ENCODE results near the gene NAALADL2. TPM values are rescaled to one million over a fixed set of nuclear protein-coding genes. Genes with fewer than 3 reads are reported as not detected.

Gene NAALADL2
- total and polyA plus RNA-seq, 2 of the 8 experiments (the other 6 are each of a cell fraction or from before 2014, with no cell fraction given): 0.12 to 0.22 TPM

DNA sequence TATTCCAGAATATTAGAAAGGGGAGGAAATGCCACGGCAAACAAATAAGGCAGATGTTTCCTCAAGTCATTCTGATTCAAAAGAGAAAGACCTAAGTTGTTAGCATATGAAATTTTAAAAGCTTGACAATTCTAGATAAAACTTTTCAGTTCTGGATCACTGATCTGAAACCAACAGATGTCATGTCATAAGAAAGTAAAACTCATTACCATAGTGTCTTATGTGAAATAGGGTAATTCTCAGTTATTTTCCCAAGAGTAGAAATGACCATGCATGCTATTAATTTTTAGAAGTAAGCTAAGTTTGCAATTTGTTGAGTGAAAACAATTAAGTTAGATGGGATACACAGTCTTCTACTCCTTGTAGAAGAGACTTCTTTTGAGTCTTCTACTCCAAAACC is 630.3 kb downstream of the NAALADL2 start:
- H3K4me1 ChIP-seq (replicated peaks in 1 of 4; ENCODE audit: control insufficient read depth in 3 of 4, insufficient read depth in 4 of 4, low read length in 3 of 4): no peaks in the 10 kb centered on the region
- no peaks in the 10 kb centered on the region for H4K20me1 ChIP-seq (replicated peaks in 1 of 2; ENCODE audit: control insufficient read depth in 1 of 2, insufficient read depth in 2 of 2, low read length in 2 of 2)
- H2BK20ac ChIP-seq (ENCODE audit: low read length): no peak overlapping the region
- no peaks in the 10 kb centered on the region for H3K27me3 ChIP-seq (replicated peaks in 1 of 4; ENCODE audit: control insufficient read depth in 3 of 4, extremely low read depth in 1 of 4, insufficient read depth in 3 of 4, low read length in 3 of 4)
- no peak overlapping the region for H4K5ac ChIP-seq (ENCODE audit: insufficient read length, low read depth, low read length)
- H3K79me2 ChIP-seq (ENCODE audit: control insufficient read depth in 1 of 2, insufficient read depth in 2 of 2, low read length in 2 of 2): no peaks in the 10 kb centered on the region
- H3K56ac ChIP-seq (replicated peaks; ENCODE audit: insufficient read length, low read depth, low read length): no peak overlapping the region
- H3K9ac ChIP-seq (replicated peaks in 1 of 4; ENCODE audit: extremely low read depth in 1 of 4, low read depth in 3 of 4, low read length in 3 of 4): no peak overlapping the region
- 83% methylated on average over 1 of the region's 1 CpG; no CpG with 5 or more reads in 1 of the 2 experiments for WGBS, 2 experiments (ENCODE audit: extremely low coverage in 1 of 2, insufficient coverage in 1 of 2, insufficient read length in 1 of 2, insufficient replicate concordance in 2 of 2, low coverage in 1 of 2, low lambda C conversion rate in 2 of 2, missing lambda C conversion rate in 1 of 2)
- H3K4me3 ChIP-seq (ENCODE audit: extremely low read depth in 1 of 4, insufficient read depth in 2 of 4, low read depth in 3 of 4, low read length in 4 of 4): no peak overlapping the region
- H3K14ac ChIP-seq (ENCODE audit: insufficient read length): no peak overlapping the region
- H2BK5ac ChIP-seq (ENCODE audit: low read depth, low read length): no peak overlapping the region
- H2AFZ ChIP-seq (ENCODE audit: low read length): no peak overlapping the region
- H3K9me3 ChIP-seq (ENCODE audit: insufficient read depth in 2 of 2, low read depth in 1 of 2, low read length in 1 of 2): no peaks in the 10 kb centered on the region
- H3K18ac ChIP-seq (ENCODE audit: extremely low read depth, low read length): no peak overlapping the region
- H3K36me3 ChIP-seq (ENCODE audit: control insufficient read depth in 2 of 4, insufficient read depth in 4 of 4, low read length in 3 of 4): no peaks in the 10 kb centered on the region; a peak in 1 of 8 replicates
- H2BK15ac ChIP-seq (ENCODE audit: low read length): no peak overlapping the region
- no peak overlapping the region for H3K4ac ChIP-seq (replicated peaks; ENCODE audit: insufficient read length, low read depth, low read length)
- FAIRE-seq: no peak
- no peak overlapping the region for H2AK5ac ChIP-seq (ENCODE audit: low read depth, low read length)
- no peak overlapping the region for H3K23ac ChIP-seq (ENCODE audit: insufficient read length)
- H2BK12ac ChIP-seq (ENCODE audit: low read depth, low read length): no peak overlapping the region
- H2BK120ac ChIP-seq (replicated peaks; ENCODE audit: low read depth, low read length): no peak overlapping the region
- H3K27ac ChIP-seq (ENCODE audit: low read depth, low read length): no peak overlapping the region
- H3K23me2 ChIP-seq (ENCODE audit: low read depth, low read length): no peaks in the 10 kb centered on the region
- H3K79me1 ChIP-seq (ENCODE audit: low read depth, low read length): no peaks in the 10 kb centered on the region
- no peak overlapping the region for H4K8ac ChIP-seq (ENCODE audit: extremely low read depth, insufficient read depth, low read length)
- no peak for DNase-seq (ENCODE audit: low read depth in 1 of 2, low spot score in 2 of 2)
- POLR2A ChIA-PET (ENCODE audit: partially characterized antibody): no interaction called here
- H3K4me2 ChIP-seq (ENCODE audit: insufficient read depth in 1 of 2, low read depth in 2 of 2, low read length in 2 of 2): no peak overlapping the region
- CTCF ChIA-PET (ENCODE audit: partially characterized antibody): no interaction called here
- H4K91ac ChIP-seq (replicated peaks; ENCODE audit: insufficient read length, low read length): no peak overlapping the region
- no peak for TF ChIP-seq CBX5 (IDR thresholded peaks at IDR 0.05; ENCODE audit: low read depth, low read length)
- TF ChIP-seq KDM1A (IDR thresholded peaks at IDR 0.05; ENCODE audit: borderline replicate concordance, low read length): no peak
- TF ChIP-seq CBX8 (IDR thresholded peaks at IDR 0.05; ENCODE audit: borderline replicate concordance, low read depth, low read length): no peak
- TF ChIP-seq CHD2 (IDR thresholded peaks at IDR 0.05; ENCODE audit: low read length): no peak
- no peak for TF ChIP-seq SIN3A (conservative IDR thresholded peaks at IDR 0.05 in 1 of 2, IDR thresholded peaks at IDR 0.05 in 1 of 2; ENCODE audit: low read depth in 1 of 2, low read length in 2 of 2)
- no peak for TF ChIP-seq BACH1 (IDR thresholded peaks at IDR 0.05; ENCODE audit: low read length)
- no peak for TF ChIP-seq KDM4A (IDR thresholded peaks at IDR 0.05; ENCODE audit: low read depth, low read length, severe bottlenecking)
- TF ChIP-seq POLR2AphosphoS5 (IDR thresholded peaks at IDR 0.05; ENCODE audit: low read depth, low read length): no peak
- TF ChIP-seq EGR1 (IDR thresholded peaks at IDR 0.05; ENCODE audit: borderline replicate concordance, low read depth, low read length): no peak
- TF ChIP-seq EZH2 (IDR thresholded peaks at IDR 0.05; ENCODE audit: low read depth, low read length, severe bottlenecking): no peak
